Uterus (tissue), 4 donors: ENCODE data around the gene UPF1. TPM values are rescaled to one million over a fixed set of nuclear protein-coding genes. Genes with fewer than 3 reads are reported as not detected.

Source experiments
- DNase-seq, 2 donors: peaks; one replicate each; pipeline ENCODE4 v3.0.0-alpha.2; 2019 to 2020
- H3K27ac ChIP-seq, 2 donors: fragments of 200-600 bp; sonication (generic); 1 replicate in 1 of 2; 2 replicates in 1 of 2; pipeline ENCODE4 v1.5.1; 2016 to 2018
- H3K27me3 ChIP-seq, 2 donors: fragments of 200-600 bp; sonication (generic); one replicate each; pipeline ENCODE4 v1.5.1; 2018 to 2019; ENCODE audit warnings: control low read depth in 1 of 2
- H3K36me3 ChIP-seq, 2 donors: fragments of 200-600 bp; sonication (generic); one replicate each; pipeline ENCODE4 v1.5.1; 2019; ENCODE audit warnings: control low read depth in 1 of 2
- H3K4me1 ChIP-seq, 2 donors: fragments of 200-600 bp; sonication (generic); one replicate each; pipeline ENCODE4 v1.5.1; 2018 to 2019; ENCODE audit warnings: control low read depth in 1 of 2
- H3K4me3 ChIP-seq, 2 donors: fragments of 200-600 bp; sonication (generic); 1 replicate in 1 of 2; 2 replicates in 1 of 2; pipeline ENCODE4 v1.5.1; 2018 to 2019; ENCODE audit warnings: mild to moderate bottlenecking in 1 of 2
- H3K9me3 ChIP-seq, 2 donors: fragments of 200-600 bp; sonication (generic); one replicate each; pipeline ENCODE4 v1.5.1; 2019; ENCODE audit warnings: control low read depth in 1 of 2
- CTCF ChIP-seq, 4 experiments: fragments of 200-600 bp in 2 of 4; fragments of 450-650 bp in 2 of 4; sonication (generic) in 2 of 4; IDR thresholded peaks; one replicate each; pipeline ENCODE4 v1.5.1; 2016 to 2019; ENCODE audit warnings: antibody characterized with exemption in 4 of 4, mild to moderate bottlenecking in 2 of 4, moderate library complexity in 1 of 4
- POLR2A ChIP-seq, 2 donors: fragments of 450-650 bp; IDR thresholded peaks; one replicate each; pipeline ENCODE4 v1.6.1; 2016; ENCODE audit warnings: antibody characterized with exemption in 2 of 2, mild to moderate bottlenecking in 1 of 2, moderate library complexity in 1 of 2
- intact Hi-C: fragments of 100-400 bp; cut with DNase I; formaldehyde crosslinking; loops from one replicate; pipeline ENCODE4 v1.15.1; 2023; ENCODE audit warnings: low total_unique reads
- total RNA-seq, 4 donors: library from RNA; depleted of rRNA in 3 of 4; stranded (reverse); fragments of >200 nt in 3 of 4; gene quantifications; one replicate each; pipeline versions ENCODE4 v1.1.0 to v1.2.4, GENCODE V29; 2014 to 2023
- donor health status: DM: yes; HTN: yes; CAD: no.

UPF1 gene
- total RNA-seq, 4 donors from 2014 or later: 17.9 to 105 (median 43.7) TPM

GRCh38 chr19:18867751-18868150 lies 36.0 kb downstream of the UPF1 start:
- Histone ChIP-seq H3K4me1 (no peaks in the 10 kb centered on the region), H3K27ac (no peak overlapping the region), H3K4me3 (no peak overlapping the region), H3K9me3 (no peaks in the 10 kb centered on the region), H3K36me3 (no peaks in the 10 kb centered on the region), H3K27me3 (no peaks in the 10 kb centered on the region)
- intact Hi-C loops: no loop called here
- DNase-seq: no peak
- TF ChIP-seq POLR2A (IDR thresholded peaks at IDR 0.05) (no peak), CTCF (IDR thresholded peaks at IDR 0.05) (no peak)

- no peaks in the 10 kb centered on the region for H3K27me3 ChIP-seq
- H3K4me1 ChIP-seq: no peaks in the 10 kb centered on the region
- no peaks in the 10 kb centered on the region for H3K36me3 ChIP-seq
- H3K9me3 ChIP-seq: no peaks in the 10 kb centered on the region
- TF ChIP-seq CTCF (IDR thresholded peaks at IDR 0.05) (no peak), POLR2A (IDR thresholded peaks at IDR 0.05) (no peak)
- DNase-seq: no peak
- no peak overlapping the region for H3K27ac ChIP-seq
- intact Hi-C loops: no loop called here
- H3K4me3 ChIP-seq: no peak overlapping the region
Measured at GRCh38 chr19:18868380-18869022, 36.7 kb downstream of the UPF1 start.

GRCh38 chr19:18869023-18869618 lies 37.4 kb downstream of the UPF1 start:
- no peaks in the 10 kb centered on the region for H3K4me1 ChIP-seq
- no peak for DNase-seq
- TF ChIP-seq POLR2A (IDR thresholded peaks at IDR 0.05) (no peak), CTCF (IDR thresholded peaks at IDR 0.05) (no peak)
- H3K27ac ChIP-seq: no peak overlapping the region
- no peaks in the 10 kb centered on the region for H3K27me3 ChIP-seq
- H3K4me3 ChIP-seq: no peak overlapping the region
- intact Hi-C loops: no loop called here
- H3K9me3 ChIP-seq: no peaks in the 10 kb centered on the region
- no peaks in the 10 kb centered on the region for H3K36me3 ChIP-seq

GRCh38 chr19:18869781-18870530 lies 38.2 kb downstream of the UPF1 start:
- H3K9me3 ChIP-seq: no peaks in the 10 kb centered on the region
- no peaks in the 10 kb centered on the region for H3K4me1 ChIP-seq
- H3K4me3 ChIP-seq: no peak overlapping the region
- no peak for DNase-seq
- no peak for TF ChIP-seq CTCF (IDR thresholded peaks at IDR 0.05)
- TF ChIP-seq POLR2A (IDR thresholded peaks at IDR 0.05): no peak
- no peak overlapping the region for H3K27ac ChIP-seq
- intact Hi-C loops: no loop called here
- H3K36me3 ChIP-seq: no peaks in the 10 kb centered on the region
- no peaks in the 10 kb centered on the region for H3K27me3 ChIP-seq
